Measurements from ENCODE around the gene PRPF40A.

Gene PRPF40A

GRCh38 chr2:152647552-152647951 lies 69.7 kb downstream of the PRPF40A start:
- Histone ChIP-seq H3K4me1 (ENCODE audit: control insufficient read depth in 1 of 2, insufficient read depth in 1 of 2, low read depth in 1 of 2, low read length in 1 of 2) (no peaks in the 10 kb centered on the region), H3K36me3 (peaks cover 23% of the 10 kb centered on the region), H3K4me3 (ENCODE audit: low read depth in 1 of 2, low read length in 1 of 2) (no peak overlapping the region), H3K27ac (no peak overlapping the region), H3K27me3 (no peaks in the 10 kb centered on the region), H3K9me3 (no peaks in the 10 kb centered on the region)
- TF ChIP-seq CTCF (IDR thresholded peaks at IDR 0.05): no peak

GRCh38 chr2:152646775-152647174 lies 70.5 kb downstream of the PRPF40A start:
- H3K36me3 ChIP-seq: peaks cover 15% of the 10 kb centered on the region
- TF ChIP-seq CTCF (IDR thresholded peaks at IDR 0.05): no peak
- H3K27me3 ChIP-seq: no peaks in the 10 kb centered on the region
- no peaks in the 10 kb centered on the region for H3K4me1 ChIP-seq (ENCODE audit: control insufficient read depth in 1 of 2, insufficient read depth in 1 of 2, low read depth in 1 of 2, low read length in 1 of 2)
- no peaks in the 10 kb centered on the region for H3K9me3 ChIP-seq
- no peak overlapping the region for H3K4me3 ChIP-seq (ENCODE audit: low read depth in 1 of 2, low read length in 1 of 2)
- no peak overlapping the region for H3K27ac ChIP-seq

- H3K27me3 ChIP-seq: no peaks in the 10 kb centered on the region
- peaks cover 14% of the 10 kb centered on the region for H3K36me3 ChIP-seq
- TF ChIP-seq CTCF (IDR thresholded peaks at IDR 0.05): no peak
- no peaks in the 10 kb centered on the region for H3K9me3 ChIP-seq
- H3K4me3 ChIP-seq (ENCODE audit: low read depth in 1 of 2, low read length in 1 of 2): no peak overlapping the region
- no peak overlapping the region for H3K27ac ChIP-seq
- H3K4me1 ChIP-seq (ENCODE audit: control insufficient read depth in 1 of 2, insufficient read depth in 1 of 2, low read depth in 1 of 2, low read length in 1 of 2): no peaks in the 10 kb centered on the region
Measured at GRCh38 chr2:152646264-152646663, 71.0 kb downstream of the PRPF40A start.

- no peak overlapping the region for H3K4me3 ChIP-seq (ENCODE audit: low read depth in 1 of 2, low read length in 1 of 2)
- no peak for TF ChIP-seq CTCF (IDR thresholded peaks at IDR 0.05)
- peaks cover under 1% of the 10 kb centered on the region for H3K27me3 ChIP-seq
- no peaks in the 10 kb centered on the region for H3K4me1 ChIP-seq (ENCODE audit: control insufficient read depth in 1 of 2, insufficient read depth in 1 of 2, low read depth in 1 of 2, low read length in 1 of 2)
- H3K27ac ChIP-seq: no peak overlapping the region
- no peaks in the 10 kb centered on the region for H3K9me3 ChIP-seq
- H3K36me3 ChIP-seq: peaks cover 6% of the 10 kb centered on the region
Measured at GRCh38 chr2:152644189-152644873, 72.9 kb downstream of the PRPF40A start.

GRCh38 chr2:152638590-152638989 lies 78.7 kb downstream of the PRPF40A start:
- Histone ChIP-seq H3K9me3 (no peaks in the 10 kb centered on the region), H3K4me1 (ENCODE audit: control insufficient read depth in 1 of 2, insufficient read depth in 1 of 2, low read depth in 1 of 2, low read length in 1 of 2) (peaks cover 12 to 17% of the 10 kb centered on the region in 2 experiments), H3K27me3 (peaks cover 9% of the 10 kb centered on the region), H3K36me3 (no peaks in the 10 kb centered on the region), H3K4me3 (ENCODE audit: low read depth in 1 of 2, low read length in 1 of 2) (no peak overlapping the region), H3K27ac (no peak overlapping the region)
- TF ChIP-seq CTCF (IDR thresholded peaks at IDR 0.05): no peak

Measured in neutrophil (primary cell).